Measurements from ENCODE around the gene APOO.
"Not testable (repeated sequence)": the region's sequence is repeated elsewhere in the genome, so short reads cannot be mapped to it uniquely, and the experiment has no call there.

Gene APOO

GRCh38 chrX:23859238-23859637 lies 48.5 kb downstream of the APOO start:
- DNase-seq (ENCODE audit: low read depth), result not testable (repeated sequence)

- no peak for DNase-seq (ENCODE audit: low read depth)
These were observed 49.8 kb downstream of the APOO start for GRCh38 chrX:23857935-23858334.

GRCh38 chrX:23857363-23857762 lies 50.4 kb downstream of the APOO start:
- no peak for DNase-seq (ENCODE audit: low read depth)

- no peak for DNase-seq (ENCODE audit: low read depth)
These were observed 52.2 kb downstream of the APOO start for GRCh38 chrX:23855569-23855968.

GRCh38 chrX:23854945-23855344 lies 52.8 kb downstream of the APOO start:
- DNase-seq (ENCODE audit: low read depth), result no peak

- no peak for DNase-seq (ENCODE audit: low read depth)
These were observed 53.6 kb downstream of the APOO start for GRCh38 chrX:23854122-23854521.

- no peak for DNase-seq (ENCODE audit: low read depth)
These were observed 56.2 kb downstream of the APOO start for GRCh38 chrX:23851544-23851943.

- no peak for DNase-seq (ENCODE audit: low read depth)
These were observed 58.5 kb downstream of the APOO start for GRCh38 chrX:23849241-23849640.

- DNase-seq (ENCODE audit: low read depth), result no peak
These were observed 62.4 kb downstream of the APOO start for GRCh38 chrX:23845351-23845817.

GRCh38 chrX:23844502-23845138 lies 63.1 kb downstream of the APOO start:
- no peak for DNase-seq (ENCODE audit: low read depth)

- DNase-seq (ENCODE audit: low read depth), result no peak
These were observed 65.8 kb downstream of the APOO start for GRCh38 chrX:23841847-23842522.

- no peak for DNase-seq (ENCODE audit: low read depth)
These were observed 67.1 kb downstream of the APOO start for GRCh38 chrX:23840674-23841073.

GRCh38 chrX:23838953-23839352 lies 68.8 kb downstream of the APOO start:
- DNase-seq (ENCODE audit: low read depth), result no peak

GRCh38 chrX:23832721-23833120 lies 75.0 kb downstream of the APOO start:
- no peak for DNase-seq (ENCODE audit: low read depth)

- no peak for DNase-seq (ENCODE audit: low read depth)
These were observed 78.9 kb downstream of the APOO start for GRCh38 chrX:23828881-23829280.

GRCh38 chrX:23826653-23827052 lies 81.1 kb downstream of the APOO start:
- DNase-seq (ENCODE audit: low read depth), result no peak

GRCh38 chrX:23826216-23826615 lies 81.5 kb downstream of the APOO start:
- DNase-seq (ENCODE audit: low read depth), result no peak

- no peak for DNase-seq (ENCODE audit: low read depth)
These were observed 82.1 kb downstream of the APOO start for GRCh38 chrX:23825675-23826074.

- no peak for DNase-seq (ENCODE audit: low read depth)
These were observed 84.9 kb downstream of the APOO start for GRCh38 chrX:23822841-23823240.

- no peak for DNase-seq (ENCODE audit: low read depth)
These were observed 85.3 kb downstream of the APOO start for GRCh38 chrX:23822397-23822796.

GRCh38 chrX:23821847-23822246 lies 85.9 kb downstream of the APOO start:
- DNase-seq (ENCODE audit: low read depth), result no peak

GRCh38 chrX:23820235-23820782 lies 87.4 kb downstream of the APOO start:
- DNase-seq (ENCODE audit: low read depth), result no peak

GRCh38 chrX:23819385-23820234 lies 88.1 kb downstream of the APOO start:
- no peak for DNase-seq (ENCODE audit: low read depth)
